Fibroblast of skin of right biceps (primary cell): Measurements from ENCODE around the gene MEGF8.
A peak's percentile ranks its signal among the peaks of the same experiment; 100 is the strongest.

ENCODE experiments used
- DNase-seq: peaks from one replicate; pipeline ENCODE4 v3.0.0-alpha.2; 2013

MEGF8 gene

GRCh38 chr19:42287017-42287826 is 38.2 kb upstream of the MEGF8 start:
- DNase-seq, result no peak

DNA sequence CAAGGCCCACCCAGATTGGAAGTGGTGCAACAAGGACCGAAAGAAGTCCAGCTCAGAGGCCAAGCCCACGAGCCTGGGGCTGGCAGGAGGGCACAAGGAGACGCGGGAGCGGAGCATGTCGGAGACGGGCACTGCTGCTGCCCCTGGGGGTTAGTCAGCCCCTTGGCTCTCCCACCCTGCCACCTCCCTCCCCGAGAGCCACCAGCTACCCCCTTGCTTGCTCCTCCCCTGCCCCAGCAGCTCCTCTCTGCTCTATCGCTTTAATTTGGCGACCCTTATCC is 37.7 kb upstream of the MEGF8 start:
- no peak for DNase-seq

GRCh38 chr19:42288387-42288786 is 37.0 kb upstream of the MEGF8 start:
- DNase-seq, result no peak

DNA sequence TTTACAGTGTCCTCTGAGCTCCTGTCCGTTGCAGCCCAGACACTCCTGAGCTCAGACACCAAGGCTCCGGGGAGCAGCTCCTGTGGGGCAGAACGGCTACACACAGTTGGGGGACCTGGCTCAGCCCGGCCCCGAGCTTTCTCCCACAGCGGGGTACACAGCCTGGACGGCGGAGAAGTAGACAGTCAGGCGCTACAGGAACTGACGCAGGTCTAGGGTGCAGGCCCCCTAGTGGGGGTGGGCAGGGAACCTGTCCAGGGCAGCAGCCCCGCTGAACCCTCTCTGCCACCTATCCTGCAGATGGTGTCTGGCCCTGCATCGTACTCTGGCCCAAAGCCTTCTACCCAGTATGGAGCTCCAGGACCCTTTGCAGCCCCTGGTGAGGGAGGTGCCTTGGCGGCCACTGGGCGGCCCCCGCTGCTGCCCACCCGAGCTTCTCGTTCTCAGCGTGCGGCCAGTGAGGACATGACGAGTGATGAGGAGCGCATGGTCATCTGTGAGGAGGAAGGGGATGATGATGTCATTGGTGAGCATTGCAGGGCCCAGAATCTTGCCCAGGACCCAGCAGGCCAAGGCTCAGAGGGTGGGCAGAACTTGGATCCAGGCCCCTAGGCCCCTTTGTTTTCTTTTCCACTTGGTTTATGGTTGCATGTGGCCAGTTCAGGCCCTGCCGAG is 36.4 kb upstream of the MEGF8 start:
- no peak for DNase-seq

DNA sequence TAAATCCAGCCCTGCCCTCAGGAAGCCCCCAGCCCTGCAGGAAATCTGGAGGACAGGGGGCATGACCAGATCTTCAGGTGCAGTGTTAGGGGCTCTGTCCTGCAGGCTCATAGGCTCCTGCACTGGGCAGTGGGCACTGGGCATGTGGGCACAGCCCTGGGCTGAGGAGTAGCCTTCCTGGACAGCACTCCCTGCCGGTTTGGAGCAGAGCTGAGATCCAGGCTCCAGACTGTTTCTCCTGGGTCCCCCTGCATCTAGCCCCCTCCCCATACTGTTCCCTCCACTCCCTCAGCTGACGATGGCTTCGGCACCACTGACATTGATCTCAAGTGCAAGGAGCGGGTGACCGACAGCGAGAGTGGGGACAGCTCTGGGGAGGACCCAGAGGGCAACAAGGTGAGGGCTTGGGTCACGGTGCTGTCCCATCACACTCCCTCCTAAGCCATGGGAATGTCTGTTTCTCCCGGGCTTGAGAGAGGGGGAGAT is 35.8 kb upstream of the MEGF8 start:
- DNase-seq, result no peak

GRCh38 chr19:42290136-42290522 is 35.3 kb upstream of the MEGF8 start:
- no peak for DNase-seq

DNA sequence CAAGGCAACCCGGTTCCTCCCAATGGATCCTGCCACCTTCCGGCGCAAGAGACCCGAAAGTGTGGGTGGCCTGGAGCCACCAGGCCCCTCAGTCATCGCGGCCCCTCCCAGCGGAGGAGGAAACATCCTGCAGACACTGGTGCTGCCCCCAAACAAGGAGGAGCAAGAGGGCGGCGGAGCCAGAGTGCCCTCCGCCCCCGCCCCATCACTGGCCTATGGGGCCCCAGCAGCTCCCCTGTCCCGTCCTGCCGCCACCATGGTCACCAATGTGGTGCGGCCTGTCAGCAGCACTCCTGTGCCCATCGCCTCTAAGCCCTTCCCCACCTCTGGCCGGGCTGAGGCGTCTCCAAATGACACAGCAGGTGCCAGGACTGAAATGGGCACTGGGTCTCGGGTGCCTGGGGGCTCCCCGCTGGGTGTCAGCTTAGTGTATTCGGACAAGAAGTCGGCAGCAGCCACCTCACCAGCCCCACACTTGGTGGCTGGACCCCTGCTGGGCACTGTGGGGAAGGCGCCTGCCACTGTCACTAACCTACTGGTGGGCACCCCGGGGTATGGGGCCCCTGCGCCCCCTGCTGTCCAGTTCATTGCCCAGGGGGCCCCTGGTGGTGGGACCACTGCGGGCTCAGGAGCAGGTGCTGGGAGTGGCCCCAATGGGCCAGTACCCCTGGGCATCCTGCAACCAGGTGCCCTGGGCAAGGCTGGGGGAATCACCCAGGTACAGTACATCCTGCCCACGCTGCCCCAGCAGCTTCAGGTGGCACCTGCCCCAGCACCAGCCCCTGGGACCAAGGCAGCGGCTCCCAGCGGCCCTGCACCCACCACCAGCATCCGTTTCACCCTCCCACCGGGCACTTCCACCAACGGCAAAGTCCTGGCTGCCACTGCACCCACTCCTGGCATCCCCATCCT is 34.7 kb upstream of the MEGF8 start:
- DNase-seq, result peak; percentile 49

- DNase-seq, result no peak
Observed at GRCh38 chr19:42291435-42291810, 34.0 kb upstream of the MEGF8 start.

- no peak for DNase-seq
Observed at GRCh38 chr19:42292042-42292960, 33.1 kb upstream of the MEGF8 start.

GRCh38 chr19:42292963-42293362 is 32.5 kb upstream of the MEGF8 start:
- no peak for DNase-seq

DNA sequence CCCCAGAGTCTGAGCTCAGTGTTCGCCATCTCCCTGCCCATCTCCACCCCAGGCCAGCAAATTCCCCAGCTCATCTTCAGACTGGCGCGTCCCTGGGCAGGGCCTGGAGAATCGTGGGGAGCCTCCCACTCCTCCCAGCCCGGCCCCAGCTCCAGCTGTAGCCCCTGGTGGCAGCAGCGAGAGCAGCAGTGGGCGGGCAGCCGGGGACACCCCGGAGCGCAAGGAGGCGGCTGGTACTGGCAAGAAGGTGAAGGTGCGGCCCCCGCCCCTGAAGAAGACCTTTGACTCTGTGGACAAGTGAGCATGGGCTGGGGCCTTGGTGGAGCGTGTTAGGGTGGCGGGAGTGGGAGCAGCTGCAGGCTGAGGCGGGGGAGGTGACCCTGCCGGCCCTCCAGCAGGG is 31.9 kb upstream of the MEGF8 start:
- DNase-seq, result no peak

GRCh38 chr19:42293948-42294347 is 31.5 kb upstream of the MEGF8 start:
- DNase-seq, result no peak

DNA sequence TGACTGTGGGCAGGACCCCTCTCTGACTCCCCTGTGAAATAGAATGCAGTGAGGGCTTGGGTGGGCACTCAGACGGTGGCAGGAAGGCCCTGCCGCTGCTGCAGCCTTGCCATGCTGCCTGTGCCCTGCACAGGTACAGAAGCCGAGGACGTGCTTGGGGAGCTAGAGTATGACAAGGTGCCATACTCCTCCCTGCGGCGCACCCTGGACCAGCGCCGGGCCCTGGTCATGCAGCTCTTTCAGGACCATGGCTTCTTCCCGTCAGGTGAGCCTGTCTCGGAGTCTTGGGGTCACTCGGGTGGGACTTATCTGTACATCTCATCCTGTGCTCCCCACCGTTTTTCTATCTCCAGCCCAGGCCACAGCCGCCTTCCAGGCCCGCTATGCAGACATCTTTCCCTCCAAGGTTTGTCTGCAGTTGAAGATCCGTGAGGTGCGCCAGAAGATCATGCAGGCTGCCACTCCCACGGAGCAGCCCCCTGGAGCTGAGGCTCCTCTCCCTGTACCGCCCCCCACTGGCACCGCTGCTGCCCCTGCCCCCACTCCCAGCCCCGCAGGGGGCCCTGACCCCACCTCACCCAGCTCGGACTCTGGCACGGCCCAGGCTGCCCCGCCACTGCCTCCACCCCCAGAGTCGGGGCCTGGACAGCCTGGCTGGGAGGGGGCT is 30.8 kb upstream of the MEGF8 start:
- DNase-seq, result no peak

- no peak for DNase-seq
Observed at GRCh38 chr19:42295342-42295741, 30.1 kb upstream of the MEGF8 start.

GRCh38 chr19:42295831-42296525 is 29.5 kb upstream of the MEGF8 start:
- DNase-seq, result peak; percentile 61

GRCh38 chr19:42297039-42297438 is 28.4 kb upstream of the MEGF8 start:
- no peak for DNase-seq

DNA sequence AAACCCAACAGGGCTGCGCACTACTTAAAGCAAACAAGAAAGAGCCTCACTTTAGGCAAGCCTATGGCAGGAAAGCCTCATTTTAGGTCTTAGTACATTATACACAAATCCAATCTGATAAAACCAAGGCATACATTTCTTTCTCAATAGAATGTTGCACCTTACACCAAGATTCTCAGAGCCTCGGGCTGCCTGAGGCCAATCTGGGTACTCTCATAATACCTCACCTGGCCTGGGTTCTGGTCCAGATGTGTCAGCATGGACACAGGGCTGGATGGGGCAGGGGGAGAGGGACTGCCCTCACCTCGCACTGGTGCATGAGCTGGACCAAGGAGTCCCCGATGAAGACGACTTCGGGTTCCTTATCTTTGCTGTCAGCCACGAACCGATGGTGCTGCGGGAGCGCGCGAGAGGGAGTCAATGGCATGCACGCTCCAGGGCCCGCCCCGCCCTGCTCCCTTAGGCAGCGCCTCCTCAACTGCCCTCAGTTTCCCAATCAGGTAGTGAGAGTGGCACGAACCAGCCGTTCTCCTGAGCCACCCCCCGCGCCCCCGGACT is 23.7 kb upstream of the MEGF8 start, which contains the start of gene PRR19:
Gene PRR19 (plus strand): TSS at position 487 of the 558 bp plus-strand sequence. CDS start 7,453 bp downstream, outside the sequence.
- no peak for DNase-seq

DNA sequence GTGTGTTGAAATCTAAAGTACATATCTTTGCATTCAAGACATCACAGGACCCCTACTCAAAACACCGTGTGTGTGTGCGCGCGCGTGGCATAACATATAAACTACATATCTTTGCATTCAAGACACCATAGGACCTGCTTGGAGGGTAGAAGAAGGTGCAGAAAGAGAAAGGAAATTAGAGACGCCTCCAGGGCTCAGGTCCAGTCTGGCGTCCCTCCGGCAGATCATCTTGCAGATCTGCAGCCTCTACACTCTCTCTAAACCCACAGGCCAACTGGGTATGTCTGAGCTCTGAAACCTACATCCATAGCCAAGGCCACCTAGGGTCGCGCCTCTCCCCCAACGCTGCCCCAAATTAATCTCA is 22.4 kb upstream of the MEGF8 start:
- no peak for DNase-seq

- DNase-seq, result no peak
Observed at GRCh38 chr19:42303876-42304275, 21.6 kb upstream of the MEGF8 start.

DNA sequence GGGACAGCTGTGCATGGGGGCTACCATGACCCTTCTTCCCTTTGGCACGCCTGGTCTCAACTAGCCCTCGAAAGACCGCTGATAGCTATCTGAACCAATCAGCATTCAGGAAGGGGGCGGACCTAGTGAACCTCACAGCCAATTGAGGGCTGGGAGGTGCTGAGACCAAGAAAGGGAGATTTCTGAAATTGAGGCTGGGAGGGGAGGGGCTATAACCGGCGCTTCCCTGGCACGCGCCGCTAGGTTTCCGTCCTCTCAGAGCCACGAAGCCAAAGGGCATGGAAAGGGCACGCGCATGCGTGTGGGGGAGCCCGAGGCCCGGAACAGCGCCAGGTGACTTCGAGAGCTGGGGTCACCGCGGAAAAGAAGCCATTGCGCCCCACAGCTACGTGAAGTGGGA is 18.8 kb upstream of the MEGF8 start:
- no peak for DNase-seq

DNA sequence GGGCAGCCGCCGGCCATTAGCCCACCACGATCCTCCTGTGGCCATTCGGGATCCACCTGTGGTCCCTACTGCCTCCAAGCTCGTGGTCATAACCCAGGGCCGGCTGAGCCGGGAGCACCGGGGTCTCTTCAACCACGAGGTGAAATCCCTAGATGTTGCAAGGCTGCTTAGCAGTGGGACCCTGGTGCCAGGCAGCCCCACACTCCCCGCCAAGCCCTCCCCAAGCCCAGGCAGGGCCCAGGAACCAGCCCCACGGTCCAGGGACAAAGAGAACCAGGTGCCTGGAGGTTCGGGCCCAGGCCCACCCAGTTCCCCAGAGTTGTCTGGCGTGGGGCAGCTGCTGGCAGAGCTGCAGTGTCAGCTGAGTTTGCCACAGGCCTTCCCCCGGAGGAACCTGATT is 15.7 kb upstream of the MEGF8 start:
- no peak for DNase-seq
